Astrocyte of the cerebellum (primary cell): Measurements from ENCODE around the gene GARIN1A.
"Not testable (repeated sequence)": the region's sequence is repeated elsewhere in the genome, so short reads cannot be mapped to it uniquely, and the experiment has no call there.

Source experiments
- DNase-seq: peaks from one replicate; pipeline ENCODE4 v3.0.0-alpha.2; 2011; ENCODE audit warnings: low read depth
- H3K4me3 ChIP-seq: 2 replicates; pipeline ENCODE4 v1.5.1; 2011; ENCODE audit warnings: mild to moderate bottlenecking, low read depth, low read length, moderate library complexity
- in situ Hi-C: cut with HindIII; loops from 2 replicates; pipeline ENCODE4 v1.10.0; 2017; ENCODE audit warnings: low sequenced_read_pairs
- TF ChIP-seq, protein P1 (sequence below): IDR thresholded peaks from 2 replicates; pipeline ENCODE4 v1.5.1; 2012; ENCODE audit warnings: low read length, low read depth, moderate library complexity, mild to moderate bottlenecking; ENCODE audit errors: missing control alignments

Gene GARIN1A

DNA sequence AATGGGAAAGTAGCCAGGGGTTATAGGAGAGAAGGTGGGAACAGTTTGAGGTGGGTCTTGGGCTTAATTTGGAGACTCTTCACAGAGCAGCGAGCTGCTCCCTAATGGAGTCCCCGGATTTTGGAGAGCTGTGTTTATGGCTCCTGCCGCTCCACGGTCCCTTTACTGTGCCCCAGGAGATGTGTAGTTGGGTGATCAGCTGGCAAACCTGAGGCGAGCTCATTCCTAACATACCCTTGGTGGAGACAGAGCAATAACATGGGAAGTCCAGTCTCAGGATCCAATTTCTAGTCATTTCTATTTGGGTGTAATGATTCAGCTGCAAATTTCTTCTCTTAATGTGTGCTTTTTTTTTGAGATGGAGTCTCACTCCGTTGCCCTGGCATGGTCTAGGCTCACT is 1.5 kb downstream of the GARIN1A start:
- in situ Hi-C loops, result no loop called here
- no peak for DNase-seq
- H3K4me3 ChIP-seq, result no peak overlapping the region
- TF ChIP-seq, protein P1, sequence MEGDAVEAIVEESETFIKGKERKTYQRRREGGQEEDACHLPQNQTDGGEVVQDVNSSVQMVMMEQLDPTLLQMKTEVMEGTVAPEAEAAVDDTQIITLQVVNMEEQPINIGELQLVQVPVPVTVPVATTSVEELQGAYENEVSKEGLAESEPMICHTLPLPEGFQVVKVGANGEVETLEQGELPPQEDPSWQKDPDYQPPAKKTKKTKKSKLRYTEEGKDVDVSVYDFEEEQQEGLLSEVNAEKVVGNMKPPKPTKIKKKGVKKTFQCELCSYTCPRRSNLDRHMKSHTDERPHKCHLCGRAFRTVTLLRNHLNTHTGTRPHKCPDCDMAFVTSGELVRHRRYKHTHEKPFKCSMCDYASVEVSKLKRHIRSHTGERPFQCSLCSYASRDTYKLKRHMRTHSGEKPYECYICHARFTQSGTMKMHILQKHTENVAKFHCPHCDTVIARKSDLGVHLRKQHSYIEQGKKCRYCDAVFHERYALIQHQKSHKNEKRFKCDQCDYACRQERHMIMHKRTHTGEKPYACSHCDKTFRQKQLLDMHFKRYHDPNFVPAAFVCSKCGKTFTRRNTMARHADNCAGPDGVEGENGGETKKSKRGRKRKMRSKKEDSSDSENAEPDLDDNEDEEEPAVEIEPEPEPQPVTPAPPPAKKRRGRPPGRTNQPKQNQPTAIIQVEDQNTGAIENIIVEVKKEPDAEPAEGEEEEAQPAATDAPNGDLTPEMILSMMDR, result no peak

DNA sequence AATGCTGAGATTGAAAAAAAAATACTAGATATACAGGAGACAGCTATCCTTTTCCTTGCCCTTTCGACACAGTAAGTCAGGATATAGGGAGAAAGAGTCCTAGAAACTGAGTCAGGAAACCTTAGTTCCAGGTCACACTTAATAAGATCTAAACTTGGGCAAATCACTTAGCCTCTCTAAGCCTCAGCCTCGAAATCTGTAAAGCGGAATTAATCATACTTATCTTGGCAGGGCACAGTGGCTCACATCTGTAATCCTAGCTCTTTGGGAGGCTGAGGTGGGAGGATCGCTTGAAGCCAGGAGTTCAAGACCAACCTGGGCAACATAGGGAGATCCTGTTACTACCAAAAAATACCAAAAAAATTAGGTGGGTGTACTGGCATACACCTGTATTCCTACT is 4.6 kb downstream of the GARIN1A start:
- DNase-seq, result no peak
- H3K4me3 ChIP-seq, result no peak overlapping the region
- TF ChIP-seq, protein P1, result no peak
- in situ Hi-C loops, result no loop called here

DNA sequence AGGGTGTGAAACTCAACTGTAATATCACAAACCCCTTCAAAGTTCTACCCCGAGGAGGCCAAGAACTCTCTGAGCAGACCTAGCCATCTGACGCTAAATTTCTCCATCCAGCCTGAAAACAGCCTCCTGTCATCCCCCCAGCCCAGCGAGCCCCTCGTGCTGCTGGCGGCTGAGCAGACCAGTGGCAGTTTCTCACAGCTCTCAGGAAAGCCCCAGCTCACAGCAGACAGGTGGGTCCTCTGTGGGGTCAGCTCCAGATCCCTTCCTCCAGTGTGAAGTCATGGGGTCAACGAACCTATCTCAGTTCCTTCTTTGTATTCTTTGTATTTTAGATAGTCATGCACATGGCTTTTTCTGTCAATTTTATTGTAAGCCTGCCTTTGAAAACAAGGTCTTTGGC is 7.8 kb downstream of the GARIN1A start:
- H3K4me3 ChIP-seq, result no peak overlapping the region
- TF ChIP-seq, protein P1, result no peak
- in situ Hi-C loops, result no loop called here
- DNase-seq, result no peak

DNA sequence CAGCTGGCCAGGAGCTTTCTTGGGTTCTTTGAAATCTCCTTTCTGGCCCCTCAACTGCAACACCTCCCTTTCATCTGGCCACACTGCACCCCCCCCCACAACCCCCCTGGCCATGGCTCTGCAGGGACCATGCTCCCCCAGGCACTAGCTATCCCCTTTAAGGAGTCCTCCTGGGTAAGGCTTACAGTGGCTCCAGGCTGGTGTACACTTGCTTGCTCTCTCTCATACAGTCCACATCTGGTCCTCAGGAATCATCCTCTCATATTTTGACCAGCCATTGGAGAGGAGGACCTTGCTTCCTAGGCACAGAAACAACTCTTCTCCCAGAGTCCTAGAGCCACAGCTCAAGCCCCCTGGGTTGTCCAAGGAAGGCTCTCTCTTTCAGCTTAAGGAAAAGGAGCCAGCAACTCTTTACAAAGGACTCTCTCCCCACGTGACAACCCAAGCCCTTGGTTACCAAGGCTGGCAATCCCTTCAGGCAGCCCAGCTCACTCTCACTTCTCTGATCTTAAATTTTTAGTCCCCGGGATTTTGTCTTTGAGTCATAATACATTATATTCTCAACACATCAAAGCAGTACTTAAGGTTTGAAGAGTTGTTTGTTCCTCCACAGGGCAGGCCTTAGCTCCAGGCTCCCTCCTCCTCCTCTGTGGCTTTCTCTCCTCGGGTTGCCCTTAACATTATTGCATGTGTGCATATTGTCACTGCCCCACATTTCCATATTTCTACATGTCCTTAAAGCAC is 9.9 kb downstream of the GARIN1A start:
- no peak for DNase-seq
- H3K4me3 ChIP-seq, result no peak overlapping the region
- in situ Hi-C loops, result no loop called here
- TF ChIP-seq, protein P1, result no peak

DNA sequence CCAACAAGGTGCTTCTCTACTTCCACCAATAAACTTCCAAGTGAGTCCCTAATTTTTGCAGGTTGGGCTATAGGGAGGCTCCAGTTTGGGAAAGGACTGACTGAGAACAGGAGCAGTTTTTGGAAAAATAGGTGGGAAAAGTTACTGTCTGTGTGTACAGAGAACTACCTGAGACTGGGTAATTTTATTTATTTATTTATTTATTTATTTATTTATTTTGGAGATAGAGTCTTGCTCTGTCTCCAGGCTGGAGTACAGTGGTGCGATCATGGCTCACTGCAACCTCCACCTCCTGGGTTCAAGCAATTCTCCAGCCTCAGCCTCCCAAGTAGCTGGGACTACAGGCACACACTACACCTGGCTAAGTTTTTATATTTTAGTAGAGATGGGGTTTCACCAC is 11.2 kb downstream of the GARIN1A start:
- in situ Hi-C loops, result not testable (repeated sequence)

DNA sequence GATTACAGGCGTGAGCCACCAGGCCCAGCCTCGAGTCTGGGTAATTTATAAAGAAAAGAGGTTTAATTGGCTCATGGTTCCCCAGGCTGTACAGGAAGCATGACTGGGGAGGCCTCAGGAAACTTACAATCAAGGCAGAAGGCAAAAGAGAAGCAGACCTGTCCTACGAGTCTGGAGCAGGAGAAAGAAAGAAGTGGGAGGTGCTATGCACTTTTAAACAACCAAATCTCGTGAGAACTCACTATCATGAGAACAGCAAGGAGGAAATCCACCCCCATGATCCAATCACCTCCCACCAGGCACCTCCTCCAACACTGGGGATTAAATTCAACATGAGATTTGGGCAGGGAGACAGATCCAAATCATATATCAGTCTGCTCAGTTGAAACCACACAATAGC is 11.6 kb downstream of the GARIN1A start:
- in situ Hi-C loops, DNase-seq, H3K4me3 ChIP-seq: not testable (repeated sequence)

More for the DNA sequence above, 11.2 kb downstream of the GARIN1A start:
- not testable (repeated sequence) for DNase-seq, H3K4me3 ChIP-seq

DNA sequence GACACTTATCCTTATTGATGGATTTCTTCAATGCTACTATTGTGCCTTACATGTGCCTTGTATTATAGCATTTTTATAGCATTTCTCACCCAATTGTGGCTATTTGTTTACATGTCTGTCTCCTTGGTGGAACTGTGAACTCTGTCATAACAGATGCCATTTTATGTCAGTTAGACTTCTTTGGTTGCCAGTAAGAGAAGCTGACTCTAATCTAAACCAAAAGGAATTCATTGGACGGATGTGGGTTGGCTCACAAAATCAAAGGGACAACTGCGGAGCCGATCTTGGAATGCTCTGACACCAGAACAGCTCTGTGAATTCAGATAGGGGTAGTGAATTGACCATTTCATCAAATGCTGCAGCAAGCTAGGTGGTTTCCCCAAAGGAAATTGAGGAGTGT is 15.0 kb downstream of the GARIN1A start:
- in situ Hi-C loops, result no loop called here
- DNase-seq, result no peak
- TF ChIP-seq, protein P1, result no peak
- H3K4me3 ChIP-seq, result no peak overlapping the region

DNA sequence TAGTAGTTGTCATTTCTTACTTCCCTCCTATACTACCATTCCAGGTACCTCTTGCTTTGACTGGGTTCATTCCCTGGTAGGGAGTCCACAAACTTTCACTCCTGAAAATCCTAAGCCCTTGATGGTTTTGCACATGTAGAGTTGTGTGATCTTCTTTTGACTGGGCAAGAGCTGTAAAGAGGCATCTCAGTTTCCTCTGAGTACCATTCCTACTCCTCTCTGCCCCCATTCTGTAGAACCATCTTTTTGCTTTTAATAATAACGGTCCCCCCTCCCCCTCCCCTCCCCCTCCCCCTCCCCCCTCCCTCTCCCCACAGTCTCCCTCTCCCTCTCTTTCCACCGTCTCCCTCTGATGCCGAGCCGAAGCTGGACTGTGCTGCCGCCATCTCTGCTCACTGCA is 16.4 kb downstream of the GARIN1A start:
- TF ChIP-seq, protein P1, result no peak
- no peak for DNase-seq
- H3K4me3 ChIP-seq, result no peak overlapping the region
- in situ Hi-C loops, result no loop called here

DNA sequence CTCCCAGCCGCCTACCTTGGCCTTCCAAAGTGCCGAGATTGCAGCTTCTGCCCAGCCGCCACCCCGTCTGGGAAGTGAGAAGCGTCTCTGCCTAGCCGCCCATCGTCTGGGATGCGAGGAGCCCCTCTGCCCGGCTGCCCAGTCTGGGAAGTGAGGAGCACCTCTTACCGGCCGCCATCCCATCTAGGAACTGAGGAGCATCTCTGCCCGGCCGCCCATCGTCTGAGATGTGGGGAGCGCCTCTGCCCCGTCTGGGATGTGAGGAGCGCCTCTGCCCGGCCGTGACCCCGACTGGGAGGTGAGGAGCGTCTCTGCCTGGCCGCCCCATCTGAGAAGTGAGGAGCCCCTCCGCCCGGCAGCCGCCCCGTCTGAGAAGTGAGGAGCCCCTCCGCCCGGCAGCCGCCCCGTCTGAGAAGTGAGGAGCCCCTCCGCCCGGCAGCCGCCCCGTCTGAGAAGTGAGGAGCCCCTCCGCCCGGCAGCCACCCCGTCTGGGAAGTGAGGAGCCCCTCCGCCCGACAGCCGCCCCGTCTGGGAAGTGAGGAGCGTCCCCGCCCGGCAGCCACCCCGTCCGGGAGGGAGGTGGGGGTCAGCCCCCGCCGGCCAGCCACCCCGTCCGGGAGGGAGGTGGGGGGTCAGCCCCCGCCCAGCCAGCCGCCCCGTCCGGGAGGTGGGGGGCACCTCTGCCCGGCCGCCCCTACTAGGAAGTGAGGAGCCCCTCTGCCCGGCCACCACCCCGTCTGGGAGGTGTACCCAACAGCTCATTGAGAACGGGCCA is 17.3 kb downstream of the GARIN1A start:
- H3K4me3 ChIP-seq, in situ Hi-C loops, DNase-seq: not testable (repeated sequence)
